Neural crest cell (in vitro differentiated cells): ENCODE data around the gene UBTD2. TPM values are rescaled to one million over a fixed set of nuclear protein-coding genes. Genes with fewer than 3 reads are reported as not detected.

Experiments used
- DNase-seq: peaks from one replicate; pipeline ENCODE4 v3.0.0; 2021; ENCODE audit warnings: low read depth, mixed read lengths, low spot score
- H3K27ac Mint-ChIP-seq: one replicate; pipeline ENCODE4 v1.8.0; 2021; ENCODE audit warnings: mild to moderate bottlenecking, mixed read lengths; ENCODE audit not compliant: unreplicated experiment
- H3K27me3 Mint-ChIP-seq: 2 replicates; pipeline ENCODE4 v1.8.0; 2021; ENCODE audit warnings: low read depth, mild to moderate bottlenecking, mixed read lengths
- H3K36me3 Mint-ChIP-seq: 2 replicates; pipeline ENCODE4 v1.8.0; 2021; ENCODE audit warnings: low read depth, mild to moderate bottlenecking, mixed read lengths
- H3K4me1 Mint-ChIP-seq: 2 replicates; pipeline ENCODE4 v1.8.0; 2021; ENCODE audit warnings: mixed read lengths
- H3K4me3 Mint-ChIP-seq: one replicate; pipeline ENCODE4 v1.8.0; 2021; ENCODE audit warnings: mild to moderate bottlenecking, mixed read lengths
- H3K9me3 Mint-ChIP-seq: 2 replicates; pipeline ENCODE4 v1.8.0; 2021; ENCODE audit warnings: mixed read lengths
- CTCF ChIP-seq: fragments of 200-600 bp; sonication (generic); conservative IDR thresholded peaks from 2 replicates; pipeline ENCODE4 v1.5.0; 2021; ENCODE audit warnings: antibody characterized with exemption, mild to moderate bottlenecking
- total RNA-seq: library from RNA; stranded (reverse); gene quantifications from 2 replicates; pipeline ENCODE4 v1.2.1, GENCODE V29; 2021

UBTD2 gene
- total RNA-seq, 1 donor from 2014 or later, result 74.0 TPM

GRCh38 chr5:172182291-172182690 is 101.3 kb downstream of the UBTD2 start:
- Mint-ChIP-seq H3K27me3 (peaks cover 3% of the 10 kb centered on the region), H3K27ac (no peak overlapping the region), H3K4me3 (no peak overlapping the region), H3K4me1 (peaks cover 47% of the 10 kb centered on the region), H3K9me3 (no peaks in the 10 kb centered on the region), H3K36me3 (peaks cover 5% of the 10 kb centered on the region)
- DNase-seq, result no peak
- no peak for TF ChIP-seq CTCF

- Mint-ChIP-seq H3K36me3 (peaks cover 5% of the 10 kb centered on the region), H3K4me3 (no peak overlapping the region), H3K27me3 (no peaks in the 10 kb centered on the region), H3K9me3 (no peaks in the 10 kb centered on the region), H3K4me1 (peaks cover 44% of the 10 kb centered on the region), H3K27ac (no peak overlapping the region)
- DNase-seq, result no peak
- no peak for TF ChIP-seq CTCF
Observed at GRCh38 chr5:172180936-172181335, 102.6 kb downstream of the UBTD2 start.

- Mint-ChIP-seq H3K4me1 (peaks cover 47% of the 10 kb centered on the region), H3K27ac (peak overlapping the region; percentile 93), H3K9me3 (no peaks in the 10 kb centered on the region), H3K27me3 (no peaks in the 10 kb centered on the region), H3K36me3 (peaks cover 5% of the 10 kb centered on the region), H3K4me3 (peak overlapping the region; percentile 63)
- TF ChIP-seq CTCF, result no peak
- DNase-seq, result peak; percentile 25
Observed at GRCh38 chr5:172178991-172179989, 104.3 kb downstream of the UBTD2 start.

- peak overlapping the region; percentile 93 for H3K27ac Mint-ChIP-seq
- no peaks in the 10 kb centered on the region for H3K27me3 Mint-ChIP-seq
- peaks cover 5% of the 10 kb centered on the region for H3K36me3 Mint-ChIP-seq
- peaks cover 55% of the 10 kb centered on the region for H3K4me1 Mint-ChIP-seq
- H3K9me3 Mint-ChIP-seq, result no peaks in the 10 kb centered on the region
- peak overlapping the region; percentile 63 for H3K4me3 Mint-ChIP-seq
- no peak for TF ChIP-seq CTCF
- no peak for DNase-seq
Observed at GRCh38 chr5:172178301-172178987, 105.1 kb downstream of the UBTD2 start.

- peaks cover 60% of the 10 kb centered on the region for H3K4me1 Mint-ChIP-seq
- no peak overlapping the region for H3K4me3 Mint-ChIP-seq
- no peaks in the 10 kb centered on the region for H3K9me3 Mint-ChIP-seq
- peaks cover 5% of the 10 kb centered on the region for H3K36me3 Mint-ChIP-seq
- H3K27me3 Mint-ChIP-seq, result no peaks in the 10 kb centered on the region
- no peak for DNase-seq
- no peak overlapping the region for H3K27ac Mint-ChIP-seq
- no peak for TF ChIP-seq CTCF
Observed at GRCh38 chr5:172177176-172177575, 106.4 kb downstream of the UBTD2 start.
